Measurements from ENCODE around the gene PLEKHA8. TPM values are rescaled to one million over a fixed set of nuclear protein-coding genes. Genes with fewer than 3 reads are reported as not detected.
"Not testable (repeated sequence)": the region's sequence is repeated elsewhere in the genome, so short reads cannot be mapped to it uniquely, and the experiment has no call there.

PLEKHA8 gene
- total and polyA plus RNA-seq, 12 donors, result 2.1 to 14.5 (median 6.3) TPM

- Histone ChIP-seq H3K4me1 (replicated peaks in 1 of 2) (no peaks in the 10 kb centered on the region), H3K9me3 (replicated peaks in 1 of 3) (no peaks in the 10 kb centered on the region), H3K27me3 (no peaks in the 10 kb centered on the region), H3K27ac (no peak overlapping the region), H3K4me3 (no peak overlapping the region), H3K36me3 (replicated peaks in 1 of 2) (peaks cover 0 to 10% of the 10 kb centered on the region in 2 donors)
- intact Hi-C loops (cut with DNase I), result no loop called here
- TF ChIP-seq CTCF (IDR thresholded peaks at IDR 0.05) (no peak), POLR2A (IDR thresholded peaks at IDR 0.05) (no peak)
- DNase-seq, result no peak
These were observed 29.5 kb downstream of the PLEKHA8 start for GRCh38 chr7:30057741-30058140.

- H3K4me3 ChIP-seq; H3K27me3 ChIP-seq; H3K9me3 ChIP-seq (replicated peaks in 1 of 3); H3K4me1 ChIP-seq (replicated peaks in 1 of 2); H3K27ac ChIP-seq; H3K36me3 ChIP-seq (replicated peaks in 1 of 2): not testable (repeated sequence)
- intact Hi-C loops (cut with DNase I), result loop anchor here (10.0 kb wide), 3 partner anchors 107 to 307 kb away; no protein-coding TSS in a partner anchor
- peak; percentile 33 to 66 (median 47) for DNase-seq
- 16 to 22% (median 17%) methylated on average over 3 of the region's 3 CpGs for WGBS, 4 donors
- peak in 5 of 6 experiments; percentile 21 to 66 (median 61) for TF ChIP-seq CTCF (IDR thresholded peaks at IDR 0.05)
These were observed 33.6 kb downstream of the PLEKHA8 start for GRCh38 chr7:30061786-30062185.

- 60 to 75% (median 65%) methylated on average over 1 of the region's 1 CpG for WGBS, 4 donors
- intact Hi-C loops (cut with DNase I), result loop anchor here (10.0 kb wide), 3 partner anchors 108 to 308 kb away; no protein-coding TSS in a partner anchor
- TF ChIP-seq CTCF (IDR thresholded peaks at IDR 0.05), result peak; percentile 38 to 69 (median 52)
- TF ChIP-seq POLR2A (IDR thresholded peaks at IDR 0.05), result no peak
- Histone ChIP-seq H3K27me3 (no peaks in the 10 kb centered on the region), H3K27ac (no peak overlapping the region), H3K9me3 (replicated peaks in 1 of 3) (no peaks in the 10 kb centered on the region), H3K4me1 (replicated peaks in 1 of 2) (no peaks in the 10 kb centered on the region), H3K36me3 (replicated peaks in 1 of 2) (peaks cover 0 to 5% of the 10 kb centered on the region in 2 donors), H3K4me3 (no peak overlapping the region)
- no peak for DNase-seq
These were observed 34.4 kb downstream of the PLEKHA8 start for GRCh38 chr7:30062587-30062986.

GRCh38 chr7:30065746-30066145, 37.5 kb downstream of the PLEKHA8 start:
- peaks cover 0 to 5% of the 10 kb centered on the region in 2 donors for H3K36me3 ChIP-seq (replicated peaks in 1 of 2)
- no peaks in the 10 kb centered on the region for H3K9me3 ChIP-seq (replicated peaks in 1 of 3)
- H3K4me1 ChIP-seq (replicated peaks in 1 of 2), result no peaks in the 10 kb centered on the region
- DNase-seq, result no peak
- WGBS, 4 donors, result 86 to 90% (median 88%) methylated on average over 3 of the region's 3 CpGs
- no peak overlapping the region for H3K27ac ChIP-seq
- TF ChIP-seq POLR2A (IDR thresholded peaks at IDR 0.05) (no peak), CTCF (IDR thresholded peaks at IDR 0.05) (no peak)
- intact Hi-C loops (cut with DNase I), result loop anchor here (10.0 kb wide), 3 partner anchors 111 to 311 kb away; no protein-coding TSS in a partner anchor
- H3K4me3 ChIP-seq, result no peak overlapping the region
- H3K27me3 ChIP-seq, result no peaks in the 10 kb centered on the region

All from adrenal gland (tissue), 12 donors.